Measurements from ENCODE around the gene CDH7. TPM values are rescaled to one million over a fixed set of nuclear protein-coding genes. Genes with fewer than 3 reads are reported as not detected.

CDH7 gene
- total RNA-seq, 1 experiment from 2014 or later = not detected

- Mint-ChIP-seq H3K4me1 (ENCODE audit: insufficient read depth, unreplicated experiment) (no peaks in the 10 kb centered on the region), H3K4me3 (ENCODE audit: unreplicated experiment) (no peak overlapping the region), H3K9me3 (ENCODE audit: unreplicated experiment) (no peaks in the 10 kb centered on the region), H3K36me3 (ENCODE audit: insufficient read depth, unreplicated experiment) (no peaks in the 10 kb centered on the region), H3K27me3 (ENCODE audit: insufficient read depth, unreplicated experiment) (no peaks in the 10 kb centered on the region), H3K27ac (ENCODE audit: low read depth, unreplicated experiment) (no peak overlapping the region)
- DNase-seq (ENCODE audit: unreplicated experiment) = no peak
- POLR2A ChIA-PET = no interaction called here
- TF ChIP-seq CTCF (IDR thresholded peaks at IDR 0.05; ENCODE audit: unreplicated experiment) = no peak
- BruUV-seq (replicated peaks) = no TSS peak
- intact Hi-C loops (cut with micrococcal nuclease) = no loop called here
- CTCF ChIA-PET = no interaction called here
Measured at GRCh38 chr18:65737471-65737955, 13.3 kb upstream of the CDH7 start.

GRCh38 chr18:65746936-65747335, 3.9 kb upstream of the CDH7 start:
- no peaks in the 10 kb centered on the region for H3K4me1 Mint-ChIP-seq (ENCODE audit: insufficient read depth, unreplicated experiment)
- intact Hi-C loops (cut with micrococcal nuclease) = no loop called here
- BruUV-seq (replicated peaks) = no TSS peak
- no peak overlapping the region for H3K4me3 Mint-ChIP-seq (ENCODE audit: unreplicated experiment)
- no peaks in the 10 kb centered on the region for H3K36me3 Mint-ChIP-seq (ENCODE audit: insufficient read depth, unreplicated experiment)
- CTCF ChIA-PET = no interaction called here
- POLR2A ChIA-PET = no interaction called here
- DNase-seq (ENCODE audit: unreplicated experiment) = no peak
- peaks cover 7% of the 10 kb centered on the region for H3K9me3 Mint-ChIP-seq (ENCODE audit: unreplicated experiment)
- no peak overlapping the region for H3K27ac Mint-ChIP-seq (ENCODE audit: low read depth, unreplicated experiment)
- TF ChIP-seq CTCF (IDR thresholded peaks at IDR 0.05; ENCODE audit: unreplicated experiment) = no peak
- H3K27me3 Mint-ChIP-seq (ENCODE audit: insufficient read depth, unreplicated experiment) = peaks cover 15% of the 10 kb centered on the region

- H3K9me3 Mint-ChIP-seq (ENCODE audit: unreplicated experiment) = peaks cover 7% of the 10 kb centered on the region
- no peaks in the 10 kb centered on the region for H3K36me3 Mint-ChIP-seq (ENCODE audit: insufficient read depth, unreplicated experiment)
- no peak overlapping the region for H3K27ac Mint-ChIP-seq (ENCODE audit: low read depth, unreplicated experiment)
- BruUV-seq (replicated peaks) = no TSS peak
- POLR2A ChIA-PET = no interaction called here
- intact Hi-C loops (cut with micrococcal nuclease) = no loop called here
- H3K4me1 Mint-ChIP-seq (ENCODE audit: insufficient read depth, unreplicated experiment) = no peaks in the 10 kb centered on the region
- no peak for DNase-seq (ENCODE audit: unreplicated experiment)
- H3K4me3 Mint-ChIP-seq (ENCODE audit: unreplicated experiment) = no peak overlapping the region
- TF ChIP-seq CTCF (IDR thresholded peaks at IDR 0.05; ENCODE audit: unreplicated experiment) = no peak
- CTCF ChIA-PET = no interaction called here
- H3K27me3 Mint-ChIP-seq (ENCODE audit: insufficient read depth, unreplicated experiment) = peaks cover 21% of the 10 kb centered on the region
Measured at GRCh38 chr18:65748321-65748720, 2.5 kb upstream of the CDH7 start.

- Mint-ChIP-seq H3K27me3 (ENCODE audit: insufficient read depth, unreplicated experiment) (peaks cover 35% of the 10 kb centered on the region), H3K27ac (ENCODE audit: low read depth, unreplicated experiment) (no peak overlapping the region), H3K4me3 (ENCODE audit: unreplicated experiment) (no peak overlapping the region), H3K4me1 (ENCODE audit: insufficient read depth, unreplicated experiment) (no peaks in the 10 kb centered on the region), H3K9me3 (ENCODE audit: unreplicated experiment) (peaks cover 7% of the 10 kb centered on the region), H3K36me3 (ENCODE audit: insufficient read depth, unreplicated experiment) (no peaks in the 10 kb centered on the region)
- ChIA-PET POLR2A (no interaction called here), CTCF (interaction anchor here (0.6 to 0.7 kb wide), 3 partner anchors 18 to 591 kb away, joined by 3 to 7 read pairs (median 5); no protein-coding TSS in a partner anchor)
- BruUV-seq (replicated peaks) = no TSS peak
- DNase-seq (ENCODE audit: unreplicated experiment) = no peak
- TF ChIP-seq CTCF (IDR thresholded peaks at IDR 0.05; ENCODE audit: unreplicated experiment) = no peak
- intact Hi-C loops (cut with micrococcal nuclease) = no loop called here
Measured at GRCh38 chr18:65749841-65750240, 971 bp upstream of the CDH7 start.
